ENCODE results near the gene PHLDB2.

- TF ChIP-seq MEF2A (IDR thresholded peaks at IDR 0.05; ENCODE audit: insufficient read depth, low read depth, low read length) (no peak), CTCF (IDR thresholded peaks at IDR 0.05 in 2 of 3, conservative IDR thresholded peaks at IDR 0.05 in 1 of 3; ENCODE audit: control insufficient read depth in 2 of 3, extremely low read depth in 1 of 3, insufficient read depth in 1 of 3, low read depth in 3 of 3, low read length in 3 of 3) (no peak)
Observed at GRCh38 chr3:111929484-111929883, 70.4 kb downstream of the PHLDB2 start.
